Measurements from ENCODE around the gene BEAN1. TPM values are rescaled to one million over a fixed set of nuclear protein-coding genes. Genes with fewer than 3 reads are reported as not detected.

BEAN1 gene
- total and polyA plus RNA-seq, 9 of the 15 experiments (the other 6 are each of a cell fraction or from before 2014, with no cell fraction given) = not detected

DNA sequence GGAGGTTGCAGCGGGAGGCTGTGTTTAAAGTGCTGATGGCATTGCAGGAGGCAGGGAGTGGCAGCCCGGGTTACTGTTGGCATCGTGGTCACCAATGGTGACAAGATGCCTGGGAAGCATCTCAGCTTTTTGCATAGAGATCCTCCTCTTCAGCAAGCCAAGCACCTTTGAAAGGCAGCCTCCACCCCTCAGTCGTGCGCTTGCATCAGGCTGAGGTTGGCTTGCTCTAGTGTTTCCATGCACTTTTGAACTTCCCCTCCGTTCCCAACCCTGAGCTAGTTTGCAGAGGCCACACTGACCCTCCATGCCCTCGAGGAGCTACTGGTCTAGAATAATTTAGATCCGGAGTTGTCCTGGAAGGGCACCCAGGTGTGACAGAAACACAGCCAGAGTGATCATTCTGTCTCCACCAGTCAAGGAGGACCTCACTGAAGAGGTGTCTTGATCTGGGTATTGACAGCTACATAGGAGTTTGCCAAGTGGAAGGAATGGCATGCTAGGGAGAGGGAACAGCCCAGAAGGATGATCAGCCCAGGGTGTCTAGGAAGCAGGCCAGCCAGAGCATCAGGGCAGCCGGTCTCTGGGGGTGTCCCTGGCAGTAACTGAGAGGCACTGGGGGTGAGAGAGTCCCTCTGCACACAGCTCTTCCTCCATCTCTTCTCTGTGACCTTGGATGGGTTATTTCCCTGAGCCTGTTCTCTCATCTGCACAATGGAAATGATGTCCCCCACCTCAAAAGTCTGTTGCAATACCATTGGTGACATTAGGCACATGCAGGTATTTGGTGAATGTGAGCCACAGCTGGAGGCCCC lies 7.7 kb downstream of the BEAN1 start:
- BruUV-seq (replicated peaks) = no TSS peak
- Histone ChIP-seq H4K20me1 (replicated peaks; ENCODE audit: control insufficient read depth, insufficient read depth, low read length) (peaks cover 3% of the 10 kb centered on the region; the same call in 1 of the 2 replicates), H3K9me3 (replicated peaks; ENCODE audit: control insufficient read depth, insufficient read depth, low read depth, low read length) (no peaks in the 10 kb centered on the region), H3K27ac (ENCODE audit: extremely low read depth, low read depth, low read length) (no peak overlapping the region), H3K4me3 (no peak overlapping the region), H3K4me2 (ENCODE audit: insufficient read depth, low read length) (no peak overlapping the region), H3K4me1 (replicated peaks in 1 of 2; ENCODE audit: control insufficient read depth in 2 of 2, insufficient read depth in 2 of 2, low read length in 2 of 2) (no peaks in the 10 kb centered on the region), H2AFZ (ENCODE audit: low read depth, low read length) (no peak overlapping the region), H3K27me3 (ENCODE audit: control insufficient read depth in 2 of 2, insufficient read depth in 2 of 2, low read length in 2 of 2) (peaks cover 18 to 55% of the 10 kb centered on the region in 2 experiments), H3K9me1 (ENCODE audit: control insufficient read depth, insufficient read depth, low read length) (no peaks in the 10 kb centered on the region), H3K36me3 (ENCODE audit: control insufficient read depth, insufficient read depth, low read length) (no peaks in the 10 kb centered on the region), H3K79me2 (ENCODE audit: control insufficient read depth, insufficient read depth, low read length) (no peaks in the 10 kb centered on the region), H3K9ac (ENCODE audit: insufficient read depth in 1 of 2, low read depth in 2 of 2, low read length in 2 of 2) (no peak overlapping the region)
- no peak for TF ChIP-seq SAFB (IDR thresholded peaks at IDR 0.05; ENCODE audit: borderline replicate concordance, low read depth, low read length)
- no peak for TF ChIP-seq YBX1 (IDR thresholded peaks at IDR 0.05)
- TF ChIP-seq, protein P1, sequence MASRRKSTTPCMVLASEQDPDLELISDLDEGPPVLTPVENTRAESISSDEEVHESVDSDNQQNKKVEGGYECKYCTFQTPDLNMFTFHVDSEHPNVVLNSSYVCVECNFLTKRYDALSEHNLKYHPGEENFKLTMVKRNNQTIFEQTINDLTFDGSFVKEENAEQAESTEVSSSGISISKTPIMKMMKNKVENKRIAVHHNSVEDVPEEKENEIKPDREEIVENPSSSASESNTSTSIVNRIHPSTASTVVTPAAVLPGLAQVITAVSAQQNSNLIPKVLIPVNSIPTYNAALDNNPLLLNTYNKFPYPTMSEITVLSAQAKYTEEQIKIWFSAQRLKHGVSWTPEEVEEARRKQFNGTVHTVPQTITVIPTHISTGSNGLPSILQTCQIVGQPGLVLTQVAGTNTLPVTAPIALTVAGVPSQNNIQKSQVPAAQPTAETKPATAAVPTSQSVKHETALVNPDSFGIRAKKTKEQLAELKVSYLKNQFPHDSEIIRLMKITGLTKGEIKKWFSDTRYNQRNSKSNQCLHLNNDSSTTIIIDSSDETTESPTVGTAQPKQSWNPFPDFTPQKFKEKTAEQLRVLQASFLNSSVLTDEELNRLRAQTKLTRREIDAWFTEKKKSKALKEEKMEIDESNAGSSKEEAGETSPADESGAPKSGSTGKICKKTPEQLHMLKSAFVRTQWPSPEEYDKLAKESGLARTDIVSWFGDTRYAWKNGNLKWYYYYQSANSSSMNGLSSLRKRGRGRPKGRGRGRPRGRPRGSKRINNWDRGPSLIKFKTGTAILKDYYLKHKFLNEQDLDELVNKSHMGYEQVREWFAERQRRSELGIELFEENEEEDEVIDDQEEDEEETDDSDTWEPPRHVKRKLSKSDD (conservative IDR thresholded peaks at IDR 0.05; ENCODE audit: low read length) = no peak
- TF ChIP-seq, protein P2, sequence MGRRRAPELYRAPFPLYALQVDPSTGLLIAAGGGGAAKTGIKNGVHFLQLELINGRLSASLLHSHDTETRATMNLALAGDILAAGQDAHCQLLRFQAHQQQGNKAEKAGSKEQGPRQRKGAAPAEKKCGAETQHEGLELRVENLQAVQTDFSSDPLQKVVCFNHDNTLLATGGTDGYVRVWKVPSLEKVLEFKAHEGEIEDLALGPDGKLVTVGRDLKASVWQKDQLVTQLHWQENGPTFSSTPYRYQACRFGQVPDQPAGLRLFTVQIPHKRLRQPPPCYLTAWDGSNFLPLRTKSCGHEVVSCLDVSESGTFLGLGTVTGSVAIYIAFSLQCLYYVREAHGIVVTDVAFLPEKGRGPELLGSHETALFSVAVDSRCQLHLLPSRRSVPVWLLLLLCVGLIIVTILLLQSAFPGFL (CRISPR knock-in tag; IDR thresholded peaks at IDR 0.05) = no peak
- no peak for TF ChIP-seq REST (IDR thresholded peaks at IDR 0.05; ENCODE audit: borderline replicate concordance)
- no peak for TF ChIP-seq REST (CRISPR knock-in tag; IDR thresholded peaks at IDR 0.05; ENCODE audit: low read depth)
- TF ChIP-seq, protein P3, sequence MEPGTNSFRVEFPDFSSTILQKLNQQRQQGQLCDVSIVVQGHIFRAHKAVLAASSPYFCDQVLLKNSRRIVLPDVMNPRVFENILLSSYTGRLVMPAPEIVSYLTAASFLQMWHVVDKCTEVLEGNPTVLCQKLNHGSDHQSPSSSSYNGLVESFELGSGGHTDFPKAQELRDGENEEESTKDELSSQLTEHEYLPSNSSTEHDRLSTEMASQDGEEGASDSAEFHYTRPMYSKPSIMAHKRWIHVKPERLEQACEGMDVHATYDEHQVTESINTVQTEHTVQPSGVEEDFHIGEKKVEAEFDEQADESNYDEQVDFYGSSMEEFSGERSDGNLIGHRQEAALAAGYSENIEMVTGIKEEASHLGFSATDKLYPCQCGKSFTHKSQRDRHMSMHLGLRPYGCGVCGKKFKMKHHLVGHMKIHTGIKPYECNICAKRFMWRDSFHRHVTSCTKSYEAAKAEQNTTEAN (CRISPR knock-in tag; IDR thresholded peaks at IDR 0.05) = no peak
- TF ChIP-seq L3MBTL2 (IDR thresholded peaks at IDR 0.05) = no peak
- ChIA-PET CTCF (ENCODE audit: low intra/inter-chr PET ratio) (no interaction called here), POLR2A (interaction anchor here (0.8 to 1.4 kb wide), 2 partner anchors 8 to 427 kb away, joined by 3 read pairs; no protein-coding TSS in a partner anchor)
- ATAC-seq (no peak), FAIRE-seq (no peak), DNase-seq (ENCODE audit: extremely low read depth in 1 of 4, low spot score in 3 of 4) (no peak)
- WGBS (ENCODE audit: insufficient coverage, low coverage, missing lambda C conversion rate) = 0% methylated on average over 9 of the region's 9 CpGs
- in situ Hi-C loops (cut with MboI) = no loop called here
- intact Hi-C loops (cut with micrococcal nuclease) = no loop called here

Measured in K562 (cell line).